Mesenteric fat pad (tissue), 1 donor: ENCODE measurements around the gene GATA1. TPM values are rescaled to one million over a fixed set of nuclear protein-coding genes. Genes with fewer than 3 reads are reported as not detected.

Experiments
- DNase-seq: peaks from one replicate; pipeline ENCODE4 v3.0.0-alpha.2; 2020; ENCODE audit warnings: low spot score
- long read RNA-seq: library from polyadenylated mRNA; unstranded; transcript quantifications from one replicate; pipeline ENCODE4 v2.0.0, GENCODE V29; 2020
- total RNA-seq: library from RNA; stranded (reverse); fragmentation: NEBNext Ultra II Directional; extraction: Animal tissue kit (Norgen Biotek cat#: 25700); gene quantifications from one replicate; pipeline ENCODE4 v1.2.1, GENCODE V29; 2021
- donor health status: DM: yes; HTN: yes; CAD: no.

The GATA1 gene
- not detected for total RNA-seq
- long read RNA-seq, partial matches to known transcripts, result 0 of 1 reads
- long read RNA-seq, other reads (novel, unspliced or antisense), result 0 of 1 reads

GRCh38 chrX:48786341-48786800 is at the start of gene GATA1:
Gene GATA1, plus strand, starts transcription at chrX:48786590. Its CDS starts 4,520 bp downstream, at chrX:48791110.
- DNase-seq, result peak; percentile 65

GRCh38 chrX:48736878-48737212 is 49.5 kb upstream of the GATA1 start:
- DNase-seq, result no peak

DNA sequence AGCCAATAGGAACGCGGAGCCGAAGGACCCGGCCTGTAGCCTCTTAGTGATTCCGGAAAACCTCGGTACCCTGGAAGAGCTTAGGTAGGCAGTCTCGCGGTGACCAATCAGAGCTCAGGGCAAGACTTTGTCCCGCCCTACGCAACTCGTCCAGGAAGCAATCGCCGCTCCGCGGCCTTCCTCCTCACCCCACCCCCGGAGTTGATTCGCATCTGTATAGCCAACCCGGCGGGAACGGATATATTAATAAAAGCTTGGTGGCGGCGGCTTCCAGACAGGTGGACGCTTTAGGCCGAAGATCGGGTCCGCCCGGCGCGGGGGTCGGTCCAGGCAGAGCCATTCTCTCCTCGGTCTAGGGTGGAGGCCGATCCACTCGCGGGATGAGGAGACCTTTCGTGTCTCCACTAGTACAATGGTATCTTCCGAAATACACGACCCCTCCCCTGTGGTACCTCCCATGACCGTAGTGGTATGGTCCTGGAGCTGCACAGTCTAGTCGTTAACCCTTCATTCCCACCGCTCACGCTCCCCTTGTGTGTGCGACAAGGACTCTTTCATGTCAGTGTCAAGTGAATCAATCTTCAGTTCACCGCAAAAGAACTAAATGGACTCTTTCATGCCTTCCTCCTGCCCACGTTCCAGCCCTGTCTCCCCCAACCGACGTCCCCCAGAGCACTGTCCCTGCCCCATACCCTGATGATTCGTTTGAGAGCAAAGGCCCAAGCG is 49.0 kb upstream of the GATA1 start:
- peak; percentile 94 for DNase-seq

GRCh38 chrX:48737940-48738339 is 48.5 kb upstream of the GATA1 start:
- no peak for DNase-seq

DNA sequence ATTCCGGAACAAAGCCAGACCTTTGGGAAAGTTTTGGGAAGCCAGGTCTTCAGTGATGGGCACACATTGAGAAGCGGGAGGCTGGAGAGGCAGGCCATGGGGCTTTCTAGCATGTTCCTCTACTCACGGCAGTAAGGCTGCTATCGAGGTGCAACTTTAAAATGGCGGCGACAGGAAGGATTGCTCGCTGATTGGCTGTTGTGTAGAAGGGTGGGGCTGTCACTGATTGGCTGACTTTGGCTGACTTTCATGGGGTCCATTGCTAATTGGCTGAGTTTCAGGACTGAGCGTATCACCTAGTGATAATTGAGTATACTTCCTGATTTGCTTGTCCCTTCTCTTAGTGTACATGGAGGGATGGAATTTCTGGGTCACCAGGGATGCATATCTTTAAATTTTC is 44.6 kb upstream of the GATA1 start:
- no peak for DNase-seq

DNA sequence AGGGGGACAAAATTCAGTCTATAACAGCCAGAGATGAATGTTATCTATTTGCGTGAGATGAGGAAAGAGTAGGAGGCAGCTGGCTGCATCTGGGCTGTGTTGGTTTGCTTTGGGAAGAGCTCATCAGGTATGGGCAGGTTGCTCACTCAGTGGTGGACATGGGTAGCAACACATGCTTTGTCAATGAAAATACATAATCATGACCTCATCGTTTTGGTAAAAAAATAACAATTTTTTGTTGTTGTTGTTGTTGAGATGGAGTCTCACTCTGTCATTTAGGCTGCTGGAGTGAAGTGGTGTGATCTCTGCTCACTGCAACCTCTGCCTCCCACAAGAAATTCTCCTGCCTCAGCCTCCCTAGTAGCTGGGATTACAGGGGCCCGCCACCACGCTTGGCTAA is 41.2 kb upstream of the GATA1 start:
- DNase-seq, result no peak

DNA sequence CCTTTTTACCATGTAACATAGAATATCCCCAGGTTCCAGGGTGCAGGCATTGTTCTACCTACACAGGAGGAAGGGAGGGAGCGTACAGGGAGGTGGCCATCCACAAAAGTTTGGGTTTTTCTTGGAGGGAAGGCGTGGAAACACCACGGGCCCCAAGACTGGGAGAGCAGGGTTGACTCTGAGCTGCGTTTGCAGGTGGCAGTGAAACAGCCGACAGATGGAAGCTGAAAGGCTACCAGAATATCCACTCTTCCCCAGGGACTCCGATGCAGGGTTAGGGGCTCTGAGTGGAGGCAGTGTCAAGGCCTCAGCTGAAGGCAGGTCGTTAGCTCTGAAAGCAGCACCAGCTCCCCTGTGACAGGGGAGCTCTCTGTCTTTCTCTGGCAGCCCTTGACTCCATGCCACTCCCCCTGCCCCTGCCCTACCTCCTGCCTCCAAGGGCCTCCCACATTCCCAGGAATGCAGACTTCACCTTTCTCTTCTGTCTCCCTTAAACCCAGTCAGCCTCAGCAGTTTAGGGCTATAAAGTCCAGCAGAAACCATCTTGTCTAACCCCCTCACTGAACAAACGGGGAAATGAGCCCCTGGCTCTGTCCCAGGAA is 38.9 kb upstream of the GATA1 start:
- peak; percentile 55 for DNase-seq

DNA sequence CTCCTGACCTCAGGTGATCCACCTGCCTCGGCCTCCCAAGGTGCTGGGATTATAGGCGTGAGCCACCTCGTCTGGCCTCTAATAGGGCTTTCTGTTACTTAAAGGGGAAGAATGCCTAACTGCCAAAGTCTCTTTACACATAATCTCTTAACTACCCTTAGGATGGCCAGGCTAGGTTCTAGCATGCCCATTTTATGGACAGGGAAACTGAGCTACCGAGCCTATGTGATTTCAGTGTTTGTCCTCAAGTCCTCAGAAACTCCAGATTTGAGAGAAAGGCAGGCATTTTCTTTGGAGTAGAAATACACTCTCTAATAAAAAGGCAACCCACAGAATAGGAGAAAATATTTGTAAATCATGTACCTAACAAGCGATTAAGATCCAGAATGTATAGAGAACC is 37.2 kb upstream of the GATA1 start:
- DNase-seq, result no peak

DNA sequence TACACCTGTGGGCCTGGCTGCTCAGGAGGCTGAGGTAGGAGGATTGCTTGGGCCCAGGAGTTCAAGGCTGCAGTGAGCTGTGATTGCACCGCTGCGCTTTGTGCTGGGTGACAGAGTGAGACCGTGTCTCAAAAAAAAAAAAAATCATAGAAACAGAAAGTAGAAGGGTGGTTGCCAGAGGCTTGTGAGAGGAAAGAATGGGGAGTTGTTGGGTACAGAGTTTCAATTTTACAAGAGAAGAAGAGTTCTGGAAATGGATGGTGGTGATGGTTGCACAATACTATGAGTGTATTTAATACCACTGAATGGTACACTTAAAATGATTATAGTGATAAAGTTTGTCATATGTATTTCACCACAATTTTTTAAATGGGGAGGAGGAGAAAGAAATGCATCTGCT is 35.0 kb upstream of the GATA1 start:
- no peak for DNase-seq

DNA sequence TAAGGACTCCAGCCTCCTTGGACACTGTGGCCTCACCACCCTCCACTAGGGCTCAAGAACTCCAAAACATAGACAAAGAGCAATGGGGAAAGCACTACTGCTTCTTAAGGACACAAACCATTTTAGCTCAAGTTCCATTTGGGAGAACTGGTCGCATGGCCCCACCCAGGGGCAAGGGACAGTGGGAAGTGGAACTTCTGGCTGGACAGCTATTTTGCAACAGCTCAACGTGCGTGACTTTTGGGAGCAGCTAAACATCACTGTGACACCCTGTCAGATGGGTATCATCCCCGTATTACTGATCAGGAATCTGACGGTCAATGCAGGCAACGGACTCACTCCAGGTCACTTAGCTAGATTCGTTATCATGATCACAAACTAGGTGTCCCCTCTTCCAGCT is 33.9 kb upstream of the GATA1 start:
- DNase-seq, result no peak

GRCh38 chrX:48753708-48754228 is 32.6 kb upstream of the GATA1 start:
- DNase-seq, result no peak

GRCh38 chrX:48754238-48754637 is 32.2 kb upstream of the GATA1 start:
- no peak for DNase-seq

- no peak for DNase-seq
Measured at GRCh38 chrX:48761674-48762471, 24.5 kb upstream of the GATA1 start, which contains the start of gene GLOD5. Gene GLOD5, plus strand, starts transcription at chrX:48761747. Its CDS starts 44 bp downstream, at chrX:48761791.

GRCh38 chrX:48769230-48769629 is 17.2 kb upstream of the GATA1 start:
- DNase-seq, result no peak

DNA sequence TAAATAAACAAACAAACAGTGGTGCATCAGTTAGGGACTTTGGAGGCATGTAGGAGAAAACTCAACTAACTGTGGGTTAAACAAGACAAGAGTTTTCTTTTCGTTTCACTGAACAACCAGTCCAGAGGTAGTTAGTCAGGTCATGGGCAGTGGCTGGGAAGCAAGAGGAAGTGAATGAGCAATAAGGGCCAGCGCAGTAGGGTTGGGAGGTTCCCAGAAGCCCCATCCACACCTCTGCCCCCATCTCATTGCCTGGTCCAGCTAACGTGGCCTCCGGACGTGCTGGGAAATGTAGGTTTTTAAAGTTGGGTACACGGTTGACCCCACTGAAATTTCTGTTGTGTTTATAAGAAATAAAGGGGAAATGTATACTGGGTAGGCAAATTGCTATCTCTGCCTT is 16.1 kb upstream of the GATA1 start:
- DNase-seq, result no peak

DNA sequence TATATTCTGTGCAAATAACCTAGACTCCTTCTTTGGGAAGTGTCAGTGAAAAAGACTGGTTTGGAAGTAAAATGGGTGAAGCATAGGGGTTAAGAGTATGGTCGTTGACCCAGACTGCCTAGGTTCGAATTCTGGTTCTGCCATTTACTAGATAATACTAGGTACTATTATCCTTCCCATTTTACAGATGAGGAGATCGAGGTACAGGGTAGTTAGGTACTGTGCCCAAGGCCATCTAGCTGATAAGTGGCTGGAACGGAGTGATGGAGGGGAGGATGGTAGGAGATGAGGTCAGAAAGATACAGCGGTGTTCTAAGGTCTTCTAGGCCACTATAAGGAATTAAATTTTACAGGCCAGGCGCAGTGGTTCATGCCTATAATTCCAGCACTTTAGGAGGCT is 13.8 kb upstream of the GATA1 start:
- no peak for DNase-seq

GRCh38 chrX:48776818-48777439 is 9.5 kb upstream of the GATA1 start:
- peak; percentile 30 for DNase-seq

- DNase-seq, result peak; percentile 16
Measured at GRCh38 chrX:48779399-48779798, 7.0 kb upstream of the GATA1 start.

GRCh38 chrX:48781705-48782104 is 4.7 kb upstream of the GATA1 start:
- DNase-seq, result peak; percentile 49

DNA sequence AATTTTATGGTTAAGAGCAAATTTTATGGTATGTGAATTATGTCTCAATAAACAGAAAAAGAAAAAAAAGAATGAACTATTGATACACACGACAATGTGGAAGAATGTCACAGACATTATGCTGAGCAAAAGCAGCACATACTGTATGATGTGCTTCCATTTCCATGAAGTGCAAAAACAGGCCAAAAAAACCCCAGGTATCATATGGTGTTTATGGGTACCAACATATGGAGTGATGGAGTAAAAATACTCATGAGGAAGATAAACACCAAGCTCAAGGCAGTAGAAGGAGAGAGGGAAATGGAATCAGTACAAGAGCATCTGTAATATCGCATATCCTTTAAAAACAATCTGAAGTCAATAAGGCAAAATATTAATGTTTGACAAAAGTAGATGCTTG is 4.2 kb upstream of the GATA1 start:
- DNase-seq, result no peak

GRCh38 chrX:48782795-48783194 is 3.6 kb upstream of the GATA1 start:
- DNase-seq, result peak; percentile 59
